Effector memory CD4-positive, alpha-beta T cell (primary cell): ENCODE results near the gene CCDC148.

Experiments used
- DNase-seq, 3 donors: peaks; one replicate each; pipeline ENCODE4 v3.0.0-alpha.2; 2020
- H3K27ac ChIP-seq: 2 replicates; pipeline ENCODE4 v1.7.0; 2013; ENCODE audit warnings: mild to moderate bottlenecking, low read length, moderate library complexity; ENCODE audit not compliant: insufficient read depth, poor library complexity, severe bottlenecking
- H3K27me3 ChIP-seq: replicated peaks from 2 replicates; pipeline ENCODE4 v1.7.0; 2013; ENCODE audit warnings: mild to moderate bottlenecking, low read length; ENCODE audit not compliant: insufficient read depth, control insufficient read depth, poor library complexity, severe bottlenecking
- H3K36me3 ChIP-seq: 2 replicates; pipeline ENCODE4 v1.7.0; 2013; ENCODE audit warnings: mild to moderate bottlenecking, low read length, moderate library complexity; ENCODE audit not compliant: control insufficient read depth, insufficient read depth
- H3K4me1 ChIP-seq: 2 replicates; pipeline ENCODE4 v1.7.0; 2013; ENCODE audit warnings: low read length, mild to moderate bottlenecking; ENCODE audit not compliant: control insufficient read depth, insufficient read depth, poor library complexity, severe bottlenecking
- H3K4me3 ChIP-seq: 2 replicates; pipeline ENCODE4 v1.7.0; 2013; ENCODE audit warnings: low read length, low read depth, mild to moderate bottlenecking; ENCODE audit not compliant: insufficient read depth, poor library complexity, severe bottlenecking
- H3K9me3 ChIP-seq: 2 replicates; pipeline ENCODE4 v1.7.0; 2013; ENCODE audit warnings: mild to moderate bottlenecking, low read length, moderate library complexity; ENCODE audit not compliant: control insufficient read depth

CCDC148 gene

GRCh38 chr2:158402665-158403064 lies 53.9 kb downstream of the CCDC148 start:
- Histone ChIP-seq H3K36me3 (no peaks in the 10 kb centered on the region), H3K4me1 (no peaks in the 10 kb centered on the region), H3K9me3 (no peaks in the 10 kb centered on the region), H3K27me3 (no peaks in the 10 kb centered on the region), H3K4me3 (no peak overlapping the region), H3K27ac (no peak overlapping the region)
- DNase-seq: no peak

- Histone ChIP-seq H3K4me3 (no peak overlapping the region), H3K27me3 (no peaks in the 10 kb centered on the region)
- DNase-seq: no peak
These were observed 61.4 kb downstream of the CCDC148 start for GRCh38 chr2:158395166-158395565.

GRCh38 chr2:158394453-158394852 lies 62.1 kb downstream of the CCDC148 start:
- Histone ChIP-seq H3K36me3 (no peaks in the 10 kb centered on the region), H3K4me1 (no peaks in the 10 kb centered on the region), H3K4me3 (no peak overlapping the region), H3K9me3 (no peaks in the 10 kb centered on the region), H3K27me3 (no peaks in the 10 kb centered on the region), H3K27ac (no peak overlapping the region)
- no peak for DNase-seq

More at GRCh38 chr2:158395166-158395565, 61.4 kb downstream of the CCDC148 start:
- H3K9me3 ChIP-seq: no peaks in the 10 kb centered on the region
- no peaks in the 10 kb centered on the region for H3K4me1 ChIP-seq
- H3K27ac ChIP-seq: no peak overlapping the region
- H3K36me3 ChIP-seq: no peaks in the 10 kb centered on the region

GRCh38 chr2:158393886-158394285 lies 62.7 kb downstream of the CCDC148 start:
- Histone ChIP-seq H3K27ac (no peak overlapping the region), H3K4me3 (no peak overlapping the region), H3K27me3 (no peaks in the 10 kb centered on the region), H3K9me3 (no peaks in the 10 kb centered on the region), H3K36me3 (no peaks in the 10 kb centered on the region), H3K4me1 (no peaks in the 10 kb centered on the region)
- DNase-seq: no peak

GRCh38 chr2:158392687-158393086 lies 63.9 kb downstream of the CCDC148 start:
- Histone ChIP-seq H3K9me3 (no peaks in the 10 kb centered on the region), H3K27me3 (no peaks in the 10 kb centered on the region), H3K4me1 (no peaks in the 10 kb centered on the region), H3K4me3 (no peak overlapping the region), H3K27ac (no peak overlapping the region), H3K36me3 (no peaks in the 10 kb centered on the region)
- no peak for DNase-seq

GRCh38 chr2:158391876-158392275 lies 64.7 kb downstream of the CCDC148 start:
- DNase-seq: no peak
- H3K27ac ChIP-seq: no peak overlapping the region
- no peaks in the 10 kb centered on the region for H3K36me3 ChIP-seq
- no peaks in the 10 kb centered on the region for H3K9me3 ChIP-seq
- H3K4me3 ChIP-seq: no peak overlapping the region
- no peaks in the 10 kb centered on the region for H3K4me1 ChIP-seq
- no peaks in the 10 kb centered on the region for H3K27me3 ChIP-seq

GRCh38 chr2:158391361-158391760 lies 65.2 kb downstream of the CCDC148 start:
- H3K36me3 ChIP-seq: no peaks in the 10 kb centered on the region
- H3K4me1 ChIP-seq: no peaks in the 10 kb centered on the region
- no peak overlapping the region for H3K4me3 ChIP-seq
- H3K27me3 ChIP-seq: no peaks in the 10 kb centered on the region
- no peak for DNase-seq
- H3K9me3 ChIP-seq: no peaks in the 10 kb centered on the region
- H3K27ac ChIP-seq: no peak overlapping the region

- Histone ChIP-seq H3K27ac (no peak overlapping the region), H3K9me3 (no peaks in the 10 kb centered on the region), H3K4me1 (no peaks in the 10 kb centered on the region), H3K27me3 (no peaks in the 10 kb centered on the region), H3K36me3 (no peaks in the 10 kb centered on the region), H3K4me3 (no peak overlapping the region)
- no peak for DNase-seq
These were observed 68.4 kb downstream of the CCDC148 start for GRCh38 chr2:158388159-158388558.

- H3K27me3 ChIP-seq: no peaks in the 10 kb centered on the region
- H3K4me1 ChIP-seq: no peaks in the 10 kb centered on the region
- no peaks in the 10 kb centered on the region for H3K36me3 ChIP-seq
- no peak overlapping the region for H3K4me3 ChIP-seq
- H3K9me3 ChIP-seq: no peaks in the 10 kb centered on the region
- H3K27ac ChIP-seq: no peak overlapping the region
- no peak for DNase-seq
These were observed 70.9 kb downstream of the CCDC148 start for GRCh38 chr2:158385646-158386045.

GRCh38 chr2:158381978-158382377 lies 74.6 kb downstream of the CCDC148 start:
- Histone ChIP-seq H3K36me3 (no peaks in the 10 kb centered on the region), H3K9me3 (no peaks in the 10 kb centered on the region), H3K27ac (no peak overlapping the region), H3K4me3 (no peak overlapping the region), H3K4me1 (no peaks in the 10 kb centered on the region), H3K27me3 (no peaks in the 10 kb centered on the region)
- no peak for DNase-seq

GRCh38 chr2:158381205-158381604 lies 75.3 kb downstream of the CCDC148 start:
- Histone ChIP-seq H3K4me3 (no peak overlapping the region), H3K36me3 (no peaks in the 10 kb centered on the region), H3K27ac (no peak overlapping the region), H3K9me3 (no peaks in the 10 kb centered on the region), H3K27me3 (no peaks in the 10 kb centered on the region), H3K4me1 (no peaks in the 10 kb centered on the region)
- DNase-seq: no peak
